NCI-H2171 treated with DMSO at 0.1 percent for 48 hours (cell line): ENCODE results near the gene PLEKHA4.
A peak's percentile ranks its signal among the peaks of the same experiment; 100 is the strongest.
"Not testable (repeated sequence)": the region's sequence is repeated elsewhere in the genome, so short reads cannot be mapped to it uniquely, and the experiment has no call there.

Source experiments
- DNase-seq: peaks from one replicate; lab custom pipeline; 2025; lab: John Stamatoyannopoulos, UW

PLEKHA4 gene

GRCh38 chr19:48868114-48868886, at the start of gene PLEKHA4:
Gene PLEKHA4 (minus strand): TSS chr19:48868617. CDS start chr19:48867620, 997 bp downstream.
- no peak for DNase-seq

- no peak for DNase-seq
These were observed 49.7 kb upstream of the PLEKHA4 start for GRCh38 chr19:48918071-48918470.

GRCh38 chr19:48915757-48916156, 47.3 kb upstream of the PLEKHA4 start:
- no peak for DNase-seq

GRCh38 chr19:48914181-48914580, 45.8 kb upstream of the PLEKHA4 start:
- DNase-seq = no peak

GRCh38 chr19:48913114-48913889, 44.9 kb upstream of the PLEKHA4 start:
- DNase-seq = peak; percentile 39

- no peak for DNase-seq
These were observed 42.4 kb upstream of the PLEKHA4 start for GRCh38 chr19:48910803-48911202.

- not testable (repeated sequence) for DNase-seq
These were observed 41.1 kb upstream of the PLEKHA4 start for GRCh38 chr19:48909424-48910077.

- no peak for DNase-seq
These were observed 39.3 kb upstream of the PLEKHA4 start for GRCh38 chr19:48907671-48908070.

- no peak for DNase-seq
These were observed 37.9 kb upstream of the PLEKHA4 start for GRCh38 chr19:48906324-48906723.

GRCh38 chr19:48905664-48906063, 37.2 kb upstream of the PLEKHA4 start:
- no peak for DNase-seq

GRCh38 chr19:48903788-48904187, 35.4 kb upstream of the PLEKHA4 start:
- DNase-seq = not testable (repeated sequence)

GRCh38 chr19:48902291-48902690, 33.9 kb upstream of the PLEKHA4 start:
- DNase-seq = not testable (repeated sequence)

- DNase-seq = peak; percentile 21
These were observed 32.3 kb upstream of the PLEKHA4 start for GRCh38 chr19:48900477-48901406.

- DNase-seq = peak; percentile 96
These were observed 31.5 kb upstream of the PLEKHA4 start, which contains the start of gene NUCB1 for GRCh38 chr19:48899781-48900476. Gene NUCB1 (plus strand): TSS chr19:48900312. CDS start chr19:48900797, 485 bp downstream.

- not testable (repeated sequence) for DNase-seq
These were observed 31.0 kb upstream of the PLEKHA4 start for GRCh38 chr19:48899386-48899749.

GRCh38 chr19:48897181-48897580, 28.8 kb upstream of the PLEKHA4 start:
- peak; percentile 31 for DNase-seq

GRCh38 chr19:48896191-48896720, 27.8 kb upstream of the PLEKHA4 start:
- no peak for DNase-seq

GRCh38 chr19:48895226-48895625, 26.8 kb upstream of the PLEKHA4 start:
- no peak for DNase-seq

GRCh38 chr19:48890551-48890950, 22.1 kb upstream of the PLEKHA4 start:
- DNase-seq = no peak

GRCh38 chr19:48889496-48889895, 21.1 kb upstream of the PLEKHA4 start:
- DNase-seq = not testable (repeated sequence)
